ENCODE results near the gene MRPL14.

The MRPL14 gene

GRCh38 chr6:44078827-44079671 is 48.2 kb downstream of the MRPL14 start:
- DNase-seq (ENCODE audit: low read depth) = no peak

- DNase-seq (ENCODE audit: low read depth) = no peak
Measured at GRCh38 chr6:44078219-44078826, 48.9 kb downstream of the MRPL14 start.

- DNase-seq (ENCODE audit: low read depth) = no peak
Measured at GRCh38 chr6:44077214-44077946, 49.9 kb downstream of the MRPL14 start.

- DNase-seq (ENCODE audit: low read depth) = no peak
Measured at GRCh38 chr6:44076356-44077213, 50.7 kb downstream of the MRPL14 start.

- DNase-seq (ENCODE audit: low read depth) = no peak
Measured at GRCh38 chr6:44075647-44076355, 51.5 kb downstream of the MRPL14 start.

- DNase-seq (ENCODE audit: low read depth) = no peak
Measured at GRCh38 chr6:44074813-44075646, 52.2 kb downstream of the MRPL14 start.

GRCh38 chr6:44074439-44074812 is 52.8 kb downstream of the MRPL14 start:
- no peak for DNase-seq (ENCODE audit: low read depth)

GRCh38 chr6:44073612-44074438 is 53.4 kb downstream of the MRPL14 start:
- no peak for DNase-seq (ENCODE audit: low read depth)

- no peak for DNase-seq (ENCODE audit: low read depth)
Measured at GRCh38 chr6:44072959-44073611, 54.2 kb downstream of the MRPL14 start.

- no peak for DNase-seq (ENCODE audit: low read depth)
Measured at GRCh38 chr6:44072452-44072958, 54.7 kb downstream of the MRPL14 start.

GRCh38 chr6:44071670-44072451 is 55.4 kb downstream of the MRPL14 start:
- DNase-seq (ENCODE audit: low read depth) = peak; percentile 91

GRCh38 chr6:44068607-44069296 is 58.5 kb downstream of the MRPL14 start:
- no peak for DNase-seq (ENCODE audit: low read depth)

- DNase-seq (ENCODE audit: low read depth) = no peak
Measured at GRCh38 chr6:44067173-44068139, 59.8 kb downstream of the MRPL14 start.

GRCh38 chr6:44066394-44067172 is 60.7 kb downstream of the MRPL14 start:
- DNase-seq (ENCODE audit: low read depth) = no peak

- no peak for DNase-seq (ENCODE audit: low read depth)
Measured at GRCh38 chr6:44065443-44066140, 61.7 kb downstream of the MRPL14 start.

Data from HS-27A (cell line).